GM12872 (cell line): ENCODE measurements around the gene PRSS22.

Source experiments
- CTCF ChIP-seq: IDR thresholded peaks from 3 replicates; pipeline ENCODE4 v1.5.1; 2011; ENCODE audit warnings: low read depth, mild to moderate bottlenecking, low read length, moderate library complexity; ENCODE audit not compliant: insufficient read depth

The PRSS22 gene

GRCh38 chr16:2894231-2894630 lies 36.3 kb upstream of the PRSS22 start:
- 0 out of 3 replicates have a peak, but pooled peaks have one; percentile 12 for TF ChIP-seq CTCF

DNA sequence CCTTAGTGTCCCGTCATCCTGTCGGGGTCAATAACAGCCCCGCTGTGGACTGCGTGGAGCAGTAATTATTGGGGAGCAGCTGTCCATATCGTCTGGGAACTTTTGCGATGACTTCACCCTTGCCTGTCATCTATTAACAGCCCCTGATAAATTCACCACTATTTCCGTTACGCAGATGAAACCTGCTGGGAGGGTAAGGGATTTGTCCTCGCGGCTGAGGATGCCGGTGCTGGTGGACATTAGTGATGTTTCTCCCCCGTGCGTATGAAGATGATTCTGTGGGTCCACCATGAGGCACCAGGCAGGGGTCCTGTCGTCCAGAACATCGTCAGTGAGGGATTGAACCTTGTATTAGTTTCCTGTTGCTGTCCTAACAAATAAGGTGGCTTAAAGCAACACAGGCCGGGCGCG lies 26.1 kb upstream of the PRSS22 start:
- TF ChIP-seq CTCF = no peak

DNA sequence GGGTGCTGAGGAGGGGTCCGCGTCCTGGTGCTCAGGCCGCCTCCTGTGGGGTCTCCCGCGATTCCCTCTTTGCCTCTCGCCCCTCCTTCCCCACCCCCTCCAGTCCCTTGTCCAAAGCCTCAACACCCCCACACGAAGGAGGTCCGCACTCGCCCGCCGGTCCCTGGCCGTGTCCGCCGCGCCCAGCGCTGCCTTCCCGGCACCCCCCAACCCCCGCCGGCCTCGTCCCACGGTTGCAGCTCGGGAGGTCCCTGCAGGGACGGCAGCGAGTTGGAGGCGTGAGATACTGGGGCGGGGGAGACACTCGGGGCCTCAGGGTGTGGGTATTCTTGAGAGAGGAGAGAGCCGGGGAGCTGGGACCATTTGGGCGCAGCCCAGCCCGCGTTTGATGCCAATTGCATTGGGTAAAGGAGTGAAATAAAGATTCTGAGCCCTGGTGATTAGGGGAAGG lies 25.5 kb upstream of the PRSS22 start:
- TF ChIP-seq CTCF = no peak

DNA sequence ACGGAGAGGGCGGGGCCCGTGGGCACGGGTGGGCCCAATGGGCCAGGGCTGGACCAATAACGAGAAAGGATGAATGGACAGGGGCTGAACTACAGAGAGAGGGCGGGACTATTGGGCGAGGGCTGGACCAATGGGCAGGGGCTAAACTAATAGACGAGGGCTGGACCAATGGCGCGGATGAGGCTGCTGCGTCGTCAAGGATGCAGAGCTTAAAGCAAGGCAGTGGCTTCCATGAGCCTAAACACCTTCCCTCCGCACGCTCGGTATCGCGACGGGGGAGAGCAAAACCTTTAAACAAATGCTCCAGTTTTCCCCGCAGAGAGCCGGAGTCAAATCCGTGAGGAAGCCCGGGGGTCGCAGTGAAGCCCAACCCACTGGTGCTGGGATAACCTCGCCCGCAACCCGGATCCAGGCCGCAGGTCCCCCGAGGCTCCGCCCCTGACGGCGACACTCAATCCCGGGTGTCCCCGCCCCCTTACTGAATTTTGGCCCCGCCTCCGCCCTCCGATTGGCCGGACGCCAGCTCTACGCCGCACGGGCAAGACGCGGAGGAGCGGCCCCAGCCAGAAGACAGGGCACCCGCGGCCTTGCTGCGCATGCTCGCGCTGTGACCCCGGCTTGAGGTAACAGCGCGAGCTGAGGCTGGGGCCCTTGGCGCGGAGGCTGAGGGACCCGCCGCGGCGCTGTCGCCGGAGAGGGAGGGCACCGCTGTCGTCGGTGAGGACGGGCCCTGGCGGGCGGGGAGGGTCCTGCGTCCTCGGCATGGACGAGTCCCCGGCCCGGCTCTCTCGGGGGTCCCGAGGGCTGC lies 24.9 kb upstream of the PRSS22 start, which contains the start of gene FLYWCH2:
FLYWCH2 (plus strand) TSS at position 566 of the 808 bp plus-strand sequence. CDS start 13,235 bp downstream, outside the sequence.
- TF ChIP-seq CTCF = 0 out of 3 replicates have a peak, but pooled peaks have one; percentile 15

DNA sequence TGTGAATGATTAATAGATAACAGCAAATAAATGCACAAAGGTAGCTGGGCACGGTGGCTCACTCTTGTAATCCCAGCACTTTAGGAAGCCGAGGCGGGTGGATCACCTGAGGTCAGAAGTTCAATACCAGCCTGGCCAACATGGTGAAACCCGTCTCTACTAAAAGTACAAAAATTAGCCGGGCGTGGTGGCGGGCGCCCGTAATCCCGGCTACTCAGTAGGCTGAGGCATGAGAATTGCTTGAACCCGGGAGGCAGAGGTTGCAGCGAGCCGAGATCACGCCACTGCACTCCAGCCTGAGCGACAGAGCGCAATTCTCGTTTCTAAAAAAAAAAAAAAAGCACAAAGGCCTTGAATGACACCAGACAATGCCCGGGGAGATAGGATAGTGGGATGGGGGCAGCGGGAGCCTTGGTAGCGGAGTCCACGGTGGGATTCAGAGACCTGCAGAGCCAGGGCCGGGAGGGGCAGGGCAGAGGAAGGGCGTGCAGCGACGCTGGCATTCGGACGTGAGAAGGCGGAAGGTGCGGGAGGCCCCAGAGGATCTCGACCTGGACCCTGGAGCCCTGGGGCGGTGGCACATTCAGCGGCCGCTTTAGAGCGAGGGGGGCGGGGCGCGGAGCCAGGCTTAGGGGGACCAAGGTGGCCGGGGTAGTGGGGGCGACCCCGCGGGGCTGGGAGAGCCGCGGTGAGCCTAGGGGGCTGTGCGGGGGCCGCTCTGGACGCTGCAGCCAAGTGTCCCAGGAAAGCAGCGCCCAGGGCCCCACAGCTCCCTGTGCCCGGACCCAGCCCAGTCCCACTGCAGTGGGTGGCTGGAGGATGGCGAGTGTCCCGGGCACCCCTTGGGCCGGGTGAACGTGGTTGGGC lies 24.0 kb upstream of the PRSS22 start:
- TF ChIP-seq CTCF = no peak

- no peak for TF ChIP-seq CTCF
Measured at GRCh38 chr16:2879854-2880508, 22.0 kb upstream of the PRSS22 start.
